Type B pancreatic cell (in vitro differentiated cells): ENCODE results near the gene PEAK3. TPM values are rescaled to one million over a fixed set of nuclear protein-coding genes. Genes with fewer than 3 reads are reported as not detected.

ENCODE experiments used
- DNase-seq: peaks from one replicate; pipeline ENCODE4 v3.0.0; 2021; ENCODE audit warnings: mixed read lengths; ENCODE audit not compliant: unreplicated experiment; ENCODE audit errors: extremely low spot score
- H3K27ac Mint-ChIP-seq: 2 replicates; pipeline ENCODE4 v1.8.0; 2021; ENCODE audit warnings: mild to moderate bottlenecking, mixed read lengths
- H3K27me3 Mint-ChIP-seq: 2 replicates; pipeline ENCODE4 v1.8.0; 2021; ENCODE audit warnings: mixed read lengths
- H3K36me3 Mint-ChIP-seq: 2 replicates; pipeline ENCODE4 v1.8.0; 2021; ENCODE audit warnings: mixed read lengths
- H3K4me1 Mint-ChIP-seq: one replicate; pipeline ENCODE4 v1.8.0; 2021; ENCODE audit warnings: mixed read lengths; ENCODE audit not compliant: unreplicated experiment
- H3K4me3 Mint-ChIP-seq: 2 replicates; pipeline ENCODE4 v1.8.0; 2021; ENCODE audit warnings: mild to moderate bottlenecking, mixed read lengths
- H3K9me3 Mint-ChIP-seq: 2 replicates; pipeline ENCODE4 v1.8.0; 2021; ENCODE audit warnings: mixed read lengths
- CTCF ChIP-seq: fragments of 200-600 bp; sonication (generic); conservative IDR thresholded peaks from 2 replicates; pipeline ENCODE4 v1.5.0; 2021; ENCODE audit warnings: antibody characterized with exemption, mild to moderate bottlenecking
- total RNA-seq: library from RNA; stranded (reverse); gene quantifications from 2 replicates; pipeline ENCODE4 v1.2.1, GENCODE V29; 2021; ENCODE audit warnings: low replicate concordance

PEAK3 gene
- total RNA-seq, 1 donor from 2014 or later, result not detected

GRCh38 chr19:2328401-2329148 lies 46.6 kb upstream of the PEAK3 start, which contains the start of the genes LSM7 and SPPL2B:
TSS of gene LSM7 (minus strand) at chr19:2328586. CDS start at chr19:2328566, 20 bp downstream.
TSS of gene SPPL2B (plus strand) at chr19:2328684. CDS start at chr19:2328710, 26 bp downstream.
- TF ChIP-seq CTCF, result no peak
- peak; percentile 96 for DNase-seq
- Mint-ChIP-seq H3K4me3 (peak within 1 kb of the TSS; percentile 97), H3K36me3 (no peaks in the 10 kb centered on the region), H3K27me3 (no peaks in the 10 kb centered on the region), H3K27ac (peak within 1 kb of the TSS; percentile 100), H3K4me1 (peaks cover 42% of the 10 kb centered on the region), H3K9me3 (no peaks in the 10 kb centered on the region)

GRCh38 chr19:2327773-2328400 lies 45.9 kb upstream of the PEAK3 start:
- H3K27me3 Mint-ChIP-seq, result no peaks in the 10 kb centered on the region
- H3K9me3 Mint-ChIP-seq, result no peaks in the 10 kb centered on the region
- no peak for TF ChIP-seq CTCF
- no peak for DNase-seq
- peak overlapping the region; percentile 100 for H3K27ac Mint-ChIP-seq
- H3K4me3 Mint-ChIP-seq, result peak overlapping the region; percentile 97
- peaks cover 42% of the 10 kb centered on the region for H3K4me1 Mint-ChIP-seq
- H3K36me3 Mint-ChIP-seq, result no peaks in the 10 kb centered on the region

- Mint-ChIP-seq H3K27me3 (no peaks in the 10 kb centered on the region), H3K4me3 (peak overlapping the region; percentile 97), H3K36me3 (no peaks in the 10 kb centered on the region), H3K27ac (peak overlapping the region; percentile 100), H3K9me3 (no peaks in the 10 kb centered on the region), H3K4me1 (peaks cover 42% of the 10 kb centered on the region)
- no peak for DNase-seq
- TF ChIP-seq CTCF, result no peak
Observed at GRCh38 chr19:2326699-2327360, 44.9 kb upstream of the PEAK3 start.

GRCh38 chr19:2325281-2326046 lies 43.5 kb upstream of the PEAK3 start:
- H3K9me3 Mint-ChIP-seq, result no peaks in the 10 kb centered on the region
- H3K4me1 Mint-ChIP-seq, result peaks cover 32% of the 10 kb centered on the region
- DNase-seq, result no peak
- peak overlapping the region; percentile 61 for H3K4me3 Mint-ChIP-seq
- no peaks in the 10 kb centered on the region for H3K36me3 Mint-ChIP-seq
- H3K27ac Mint-ChIP-seq, result peak overlapping the region; percentile 100
- no peaks in the 10 kb centered on the region for H3K27me3 Mint-ChIP-seq
- TF ChIP-seq CTCF, result no peak

GRCh38 chr19:2324220-2324948 lies 42.4 kb upstream of the PEAK3 start:
- H3K27ac Mint-ChIP-seq, result no peak overlapping the region

More at GRCh38 chr19:2324220-2324948, 42.4 kb upstream of the PEAK3 start:
- Mint-ChIP-seq H3K27me3 (no peaks in the 10 kb centered on the region), H3K9me3 (no peaks in the 10 kb centered on the region), H3K36me3 (no peaks in the 10 kb centered on the region), H3K4me1 (peaks cover 23% of the 10 kb centered on the region), H3K4me3 (peak overlapping the region; percentile 49)
- no peak for TF ChIP-seq CTCF
- DNase-seq, result no peak
